SKM-1 (cell line): ENCODE data around the gene DDX28.

Experiments used
- DNase-seq: peaks from one replicate; lab custom pipeline; 2025; ENCODE audit not compliant: unreplicated experiment; lab: John Stamatoyannopoulos, UW

DDX28 gene, protein sequence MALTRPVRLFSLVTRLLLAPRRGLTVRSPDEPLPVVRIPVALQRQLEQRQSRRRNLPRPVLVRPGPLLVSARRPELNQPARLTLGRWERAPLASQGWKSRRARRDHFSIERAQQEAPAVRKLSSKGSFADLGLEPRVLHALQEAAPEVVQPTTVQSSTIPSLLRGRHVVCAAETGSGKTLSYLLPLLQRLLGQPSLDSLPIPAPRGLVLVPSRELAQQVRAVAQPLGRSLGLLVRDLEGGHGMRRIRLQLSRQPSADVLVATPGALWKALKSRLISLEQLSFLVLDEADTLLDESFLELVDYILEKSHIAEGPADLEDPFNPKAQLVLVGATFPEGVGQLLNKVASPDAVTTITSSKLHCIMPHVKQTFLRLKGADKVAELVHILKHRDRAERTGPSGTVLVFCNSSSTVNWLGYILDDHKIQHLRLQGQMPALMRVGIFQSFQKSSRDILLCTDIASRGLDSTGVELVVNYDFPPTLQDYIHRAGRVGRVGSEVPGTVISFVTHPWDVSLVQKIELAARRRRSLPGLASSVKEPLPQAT

GRCh38 chr16:68022728-68023537, at the start of gene DDX28, which contains the start of gene DUS2:
DDX28 (minus strand) TSS chr16:68023232; CDS start chr16:68023202, 30 bp downstream.
DUS2 (plus strand) TSS chr16:68023284; CDS start chr16:68038024, 14,740 bp downstream.
- DNase-seq, result peak; percentile 64

- no peak for DNase-seq
Measured at GRCh38 chr16:68072038-68072695, 49.1 kb upstream of the DDX28 start.

- DNase-seq, result no peak
Measured at GRCh38 chr16:68071518-68071901, 48.5 kb upstream of the DDX28 start.

DNA sequence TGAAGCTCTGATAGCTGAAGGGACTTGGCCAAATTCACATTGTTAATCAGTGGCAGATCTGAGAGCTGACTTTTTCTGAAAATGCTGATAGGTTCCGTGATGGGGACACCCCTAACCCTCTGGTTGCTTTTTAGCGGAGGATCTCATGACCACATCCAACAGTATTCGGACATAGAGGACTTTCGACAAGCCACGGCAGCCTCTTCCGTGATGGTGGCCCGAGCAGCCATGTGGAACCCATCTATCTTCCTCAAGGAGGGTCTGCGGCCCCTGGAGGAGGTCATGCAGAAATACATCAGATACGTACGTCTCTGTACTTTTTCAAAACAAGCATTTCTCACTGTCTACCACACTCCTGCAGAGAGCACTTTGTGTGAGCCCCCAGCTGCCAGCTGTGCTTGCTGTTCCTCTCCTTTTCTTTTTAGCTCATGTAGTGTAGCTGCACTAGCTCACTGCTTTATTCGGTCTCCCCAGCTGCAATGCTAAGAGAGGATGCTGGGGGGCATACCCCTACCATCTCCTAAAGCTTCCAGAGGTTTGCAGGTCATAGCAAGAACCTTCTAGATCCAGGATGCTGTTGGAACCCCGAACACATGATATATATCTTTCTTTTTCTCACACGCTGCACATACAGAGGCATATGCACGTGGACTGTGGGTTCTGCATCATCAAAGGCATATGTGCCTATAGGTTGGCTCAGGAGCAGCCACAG, 47.9 kb upstream of the DDX28 start:
- DNase-seq, result no peak

DNA sequence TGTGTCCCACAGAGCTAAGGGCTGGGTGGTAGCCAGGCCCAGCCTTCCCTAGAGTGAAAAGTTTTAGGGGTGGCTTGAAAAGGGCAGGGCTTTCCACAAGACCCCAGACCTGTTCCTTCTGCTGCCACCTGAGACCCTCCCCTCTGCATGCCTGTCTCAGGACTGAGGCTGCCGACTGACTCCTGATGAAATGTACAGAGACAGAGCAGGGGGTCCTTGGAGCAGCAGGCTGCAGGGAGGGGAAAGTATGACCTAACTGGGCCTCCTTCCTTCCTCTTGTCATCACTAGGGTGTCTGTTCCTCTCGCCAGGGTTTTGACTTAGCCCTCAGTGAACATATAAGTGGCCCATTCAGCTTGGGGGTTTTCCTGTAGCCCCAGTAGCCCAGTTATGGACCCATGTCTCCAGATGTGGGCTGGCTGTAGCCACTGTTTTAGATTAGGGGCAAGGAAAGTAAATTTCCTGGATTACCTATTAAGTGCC, 47.3 kb upstream of the DDX28 start:
- DNase-seq, result no peak

DNA sequence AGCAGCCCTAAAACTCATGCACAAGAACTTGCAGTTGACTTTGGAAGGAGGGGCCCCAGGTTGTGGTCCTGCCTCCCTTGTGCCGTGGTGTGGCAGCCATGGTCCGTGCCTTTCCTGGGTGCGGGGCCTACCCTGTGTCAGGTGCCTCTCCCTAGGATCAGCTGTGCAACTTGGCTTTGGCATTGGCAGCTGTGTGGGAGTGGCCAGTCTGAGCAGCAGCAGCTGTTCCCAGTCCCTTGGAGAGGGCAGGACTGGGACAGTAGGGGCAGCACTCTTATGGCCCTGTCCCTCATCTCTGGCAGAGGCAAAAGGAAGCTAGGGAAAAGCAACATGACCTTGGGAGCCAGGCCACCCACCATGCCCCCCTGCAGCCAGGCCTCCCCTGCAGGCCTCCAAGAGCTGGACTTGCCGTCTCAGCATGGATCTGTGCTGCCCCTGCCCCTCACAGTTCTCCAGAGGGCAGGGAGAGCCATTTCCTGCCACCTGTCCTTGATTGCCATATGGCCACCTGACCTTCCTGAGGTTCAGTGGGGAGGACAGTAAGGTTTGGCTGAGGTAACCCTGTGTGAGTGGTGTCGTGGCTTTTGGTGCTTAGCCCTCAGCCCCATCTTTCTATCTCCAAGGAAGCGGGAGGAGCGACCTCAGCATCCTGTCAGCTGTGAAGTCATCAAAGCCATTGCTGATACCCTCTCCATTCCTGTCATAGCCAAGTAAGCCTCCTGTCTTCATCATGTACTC, 46.6 kb upstream of the DDX28 start:
- no peak for DNase-seq

DNA sequence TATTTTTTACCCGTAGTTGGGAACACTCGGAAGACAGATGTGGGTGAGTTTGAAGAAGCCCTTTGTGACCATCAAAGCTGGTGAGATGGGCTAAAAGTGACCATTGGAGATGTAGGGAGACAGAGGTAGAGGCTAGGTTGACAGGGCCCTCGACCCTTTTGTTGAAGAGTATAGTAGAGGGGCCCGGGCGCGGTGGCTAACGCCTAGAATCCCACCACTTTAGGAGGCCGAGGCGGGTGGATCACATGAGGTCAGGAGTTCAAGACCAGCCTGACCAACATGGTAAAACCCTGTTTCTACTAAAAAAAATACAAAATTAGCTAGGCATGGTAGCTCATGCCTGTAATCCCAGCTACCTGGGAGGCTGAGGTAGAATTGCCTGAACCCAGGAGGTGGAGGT, 45.9 kb upstream of the DDX28 start:
- DNase-seq, result no peak

GRCh38 chr16:68066763-68067162, 43.7 kb upstream of the DDX28 start:
- no peak for DNase-seq

DNA sequence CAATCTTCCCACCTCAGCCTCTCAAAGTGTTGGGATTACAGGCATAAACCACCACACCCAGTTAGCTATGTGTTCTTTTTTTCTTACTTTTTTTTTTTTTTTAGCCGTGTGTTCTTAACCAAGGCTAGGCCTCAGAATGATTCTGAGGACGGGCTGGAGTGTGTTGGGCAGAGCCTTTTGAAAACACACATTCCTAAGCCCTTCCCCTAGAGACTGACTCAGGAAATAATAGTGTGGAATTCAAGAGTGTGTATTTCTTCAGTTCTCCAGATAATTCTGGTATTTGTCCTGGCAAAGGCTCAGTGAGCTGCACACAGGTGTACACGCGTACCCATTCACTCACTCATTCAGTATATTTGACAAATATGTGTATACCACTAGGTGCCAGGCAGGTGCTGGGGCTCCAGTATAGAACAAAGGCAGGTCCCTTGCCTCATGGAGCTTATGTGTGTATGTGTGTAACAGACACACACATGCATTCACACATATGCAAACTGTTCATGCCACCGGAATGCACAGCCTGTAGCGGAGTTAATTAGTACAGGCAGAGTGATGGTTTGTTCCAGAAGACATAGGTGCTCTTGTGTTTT, 42.8 kb upstream of the DDX28 start:
- DNase-seq, result no peak

DNA sequence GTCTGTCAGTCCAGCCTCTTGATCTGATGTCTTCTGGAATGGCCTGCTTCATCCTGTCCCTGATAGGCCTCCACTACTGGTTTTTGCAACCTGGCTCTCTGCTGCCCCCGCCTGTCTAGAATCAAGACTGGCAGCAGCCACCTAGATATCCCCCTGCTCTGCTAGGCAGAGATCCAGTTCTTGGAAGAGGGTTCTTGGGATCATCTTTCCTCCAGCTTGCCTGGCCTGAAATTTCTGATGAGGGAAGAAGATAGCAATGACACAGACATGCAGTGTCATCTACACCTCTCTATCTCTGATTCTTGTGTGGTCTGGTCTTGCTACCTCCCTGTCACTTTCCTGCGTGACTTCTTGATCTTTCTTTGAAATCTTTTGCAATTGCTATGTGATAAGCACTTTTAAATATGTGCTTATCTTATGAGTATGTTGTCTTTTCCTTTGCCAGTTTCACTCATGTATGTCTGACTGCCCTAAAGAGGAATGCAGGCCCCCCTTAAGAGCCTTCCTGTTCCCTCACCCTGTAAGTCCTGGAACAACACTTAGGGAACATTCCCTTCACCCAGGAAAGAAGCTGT, 41.8 kb upstream of the DDX28 start:
- no peak for DNase-seq

- DNase-seq, result no peak
Measured at GRCh38 chr16:68062910-68063393, 39.9 kb upstream of the DDX28 start.

DNA sequence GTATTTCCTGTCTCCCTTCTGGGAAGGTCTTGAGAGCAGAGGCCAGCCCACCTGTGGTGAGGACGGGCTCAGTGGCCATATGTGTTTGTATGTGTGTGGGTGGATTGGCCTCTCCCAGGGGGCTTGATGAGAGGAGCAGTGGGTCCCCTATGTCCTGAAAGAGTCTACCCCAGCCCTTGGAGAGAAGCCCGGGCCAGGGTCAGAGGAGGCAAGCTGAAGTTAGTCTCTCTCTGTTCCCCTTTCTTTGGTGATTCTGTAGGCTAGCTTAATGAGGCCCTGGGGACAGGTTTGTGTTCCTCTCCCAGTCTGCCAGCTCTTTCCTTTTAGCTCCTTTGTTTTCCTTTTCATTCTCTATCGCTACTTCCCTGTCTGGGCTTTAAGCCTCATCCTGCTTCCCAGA, 38.4 kb upstream of the DDX28 start:
- DNase-seq, result no peak

DNA sequence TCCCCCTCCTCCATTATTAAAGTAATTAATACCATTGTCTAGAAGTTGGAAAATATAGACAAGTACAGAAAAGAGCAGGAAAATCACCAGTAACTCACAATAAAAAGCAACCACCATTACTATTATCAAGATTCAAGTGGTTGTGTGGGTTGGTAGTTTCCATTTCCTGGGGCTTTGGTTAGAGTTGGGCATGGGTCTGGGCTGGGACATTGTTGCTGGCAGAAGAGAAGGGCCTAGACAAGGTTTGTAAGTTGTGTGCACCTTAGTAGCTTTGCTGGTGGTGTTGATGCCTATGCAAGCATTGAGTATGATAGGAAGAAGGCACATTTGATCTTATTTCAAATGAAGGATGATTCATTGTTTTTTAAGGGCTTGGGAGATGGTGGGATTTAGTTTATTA, 36.8 kb upstream of the DDX28 start:
- DNase-seq, result no peak

DNA sequence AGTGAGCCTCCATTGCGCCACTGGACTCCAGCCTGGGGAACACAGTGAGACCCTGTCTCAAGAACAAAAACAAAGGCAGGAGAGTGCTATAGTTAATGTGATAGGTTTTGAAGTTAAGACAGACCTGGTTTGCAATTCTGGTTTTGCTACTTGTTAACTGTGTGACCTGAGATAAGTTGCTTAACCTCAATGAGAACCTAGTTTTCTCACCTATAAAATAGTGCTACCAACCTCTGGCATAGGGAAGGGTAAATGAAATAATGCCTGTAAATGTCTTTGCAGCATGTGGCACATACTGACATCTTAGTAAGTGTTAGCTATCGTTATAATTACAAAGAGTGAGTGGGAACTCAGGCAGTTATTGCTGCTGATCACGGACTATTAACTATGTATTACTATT, 32.4 kb upstream of the DDX28 start:
- no peak for DNase-seq

DNA sequence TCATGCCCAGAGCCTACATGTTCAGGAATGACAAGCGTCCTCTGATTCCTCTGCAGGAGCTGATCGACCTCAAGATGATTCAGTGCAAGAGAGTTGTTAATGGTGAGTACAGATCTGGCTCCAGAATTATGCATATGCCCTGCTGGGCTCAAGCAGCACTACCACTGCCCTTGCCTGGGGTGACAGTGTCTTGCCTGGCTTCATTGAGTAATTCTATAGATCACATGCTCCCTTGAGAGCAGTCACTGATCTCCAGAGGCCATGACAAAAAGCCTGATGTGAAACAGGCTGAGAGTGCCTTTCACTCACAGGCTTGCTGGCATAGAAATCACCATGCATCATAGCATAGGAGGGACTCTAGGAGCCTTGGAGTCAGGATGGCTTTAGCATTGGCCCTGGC, 26.4 kb upstream of the DDX28 start:
- no peak for DNase-seq

DNA sequence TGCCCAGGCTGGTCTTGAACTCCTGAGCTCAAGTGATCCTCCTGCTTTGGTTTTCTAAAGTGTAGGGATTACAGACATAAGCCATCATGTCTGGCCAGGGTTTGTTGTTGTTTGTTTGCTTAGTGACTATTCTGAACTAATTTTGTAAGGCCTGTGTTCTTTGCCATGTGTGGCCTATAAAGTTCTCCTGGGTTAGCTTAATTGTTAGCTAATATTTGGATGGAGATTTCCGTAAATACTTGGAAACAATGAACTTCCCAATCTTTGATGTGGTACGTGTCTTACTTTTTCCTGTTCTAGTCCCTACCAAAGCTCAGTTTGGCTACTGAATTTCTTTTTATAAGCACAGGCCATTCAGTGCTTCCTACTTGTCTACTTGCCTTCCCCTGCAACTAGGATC, 25.0 kb upstream of the DDX28 start:
- DNase-seq, result no peak

- no peak for DNase-seq
Measured at GRCh38 chr16:68046106-68046505, 23.1 kb upstream of the DDX28 start.

- DNase-seq, result no peak
Measured at GRCh38 chr16:68041783-68042182, 18.8 kb upstream of the DDX28 start.
